ENCODE measurements around the gene TRMU.

TRMU gene

DNA sequence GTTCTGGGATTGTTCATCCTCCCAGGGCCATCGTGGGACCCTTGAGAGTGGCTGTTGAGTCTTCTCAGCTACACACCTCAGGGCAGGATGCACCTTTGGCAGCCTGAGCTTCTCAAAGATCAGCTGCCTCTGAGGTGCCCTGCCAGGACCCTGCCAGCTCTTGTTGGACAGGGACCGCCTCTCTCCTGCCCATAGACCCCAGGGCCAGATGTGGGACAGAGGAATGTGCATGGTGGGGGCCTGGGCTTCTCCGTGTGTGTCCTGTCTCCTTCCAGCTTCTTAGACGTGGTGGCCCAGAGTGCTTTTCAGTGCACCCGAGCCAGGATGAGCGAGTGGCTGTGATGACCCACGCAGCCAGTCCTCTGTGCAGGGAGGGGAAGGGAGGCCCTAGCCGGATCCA is 5.9 kb upstream of the TRMU start:
- DNase-seq (ENCODE audit: low spot score) = no peak
- TF ChIP-seq, protein P1, sequence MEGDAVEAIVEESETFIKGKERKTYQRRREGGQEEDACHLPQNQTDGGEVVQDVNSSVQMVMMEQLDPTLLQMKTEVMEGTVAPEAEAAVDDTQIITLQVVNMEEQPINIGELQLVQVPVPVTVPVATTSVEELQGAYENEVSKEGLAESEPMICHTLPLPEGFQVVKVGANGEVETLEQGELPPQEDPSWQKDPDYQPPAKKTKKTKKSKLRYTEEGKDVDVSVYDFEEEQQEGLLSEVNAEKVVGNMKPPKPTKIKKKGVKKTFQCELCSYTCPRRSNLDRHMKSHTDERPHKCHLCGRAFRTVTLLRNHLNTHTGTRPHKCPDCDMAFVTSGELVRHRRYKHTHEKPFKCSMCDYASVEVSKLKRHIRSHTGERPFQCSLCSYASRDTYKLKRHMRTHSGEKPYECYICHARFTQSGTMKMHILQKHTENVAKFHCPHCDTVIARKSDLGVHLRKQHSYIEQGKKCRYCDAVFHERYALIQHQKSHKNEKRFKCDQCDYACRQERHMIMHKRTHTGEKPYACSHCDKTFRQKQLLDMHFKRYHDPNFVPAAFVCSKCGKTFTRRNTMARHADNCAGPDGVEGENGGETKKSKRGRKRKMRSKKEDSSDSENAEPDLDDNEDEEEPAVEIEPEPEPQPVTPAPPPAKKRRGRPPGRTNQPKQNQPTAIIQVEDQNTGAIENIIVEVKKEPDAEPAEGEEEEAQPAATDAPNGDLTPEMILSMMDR (IDR thresholded peaks at IDR 0.05; ENCODE audit: extremely low read depth, missing control alignments) = no peak

DNA sequence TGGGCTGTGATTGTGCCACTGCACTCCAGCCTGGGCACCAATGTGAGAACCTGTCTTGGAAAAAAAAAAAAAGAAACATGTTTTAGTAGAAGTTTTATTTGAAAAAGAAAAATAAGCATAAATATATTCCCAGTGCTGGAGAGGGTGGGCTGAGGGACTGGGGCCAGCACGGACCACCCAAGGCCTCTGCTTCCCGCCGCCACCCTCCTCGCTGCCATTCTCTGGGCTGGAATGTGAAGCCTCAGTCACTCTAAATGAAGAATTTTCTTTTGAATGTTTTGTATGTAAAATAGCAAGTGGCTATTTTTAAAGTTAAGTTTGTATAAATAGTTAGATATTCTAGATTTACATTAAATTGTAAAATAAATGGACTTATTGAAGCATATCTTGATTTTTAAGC is 5.1 kb upstream of the TRMU start:
- TF ChIP-seq, protein P1 (IDR thresholded peaks at IDR 0.05; ENCODE audit: extremely low read depth, missing control alignments) = no peak
- no peak for DNase-seq (ENCODE audit: low spot score)

DNA sequence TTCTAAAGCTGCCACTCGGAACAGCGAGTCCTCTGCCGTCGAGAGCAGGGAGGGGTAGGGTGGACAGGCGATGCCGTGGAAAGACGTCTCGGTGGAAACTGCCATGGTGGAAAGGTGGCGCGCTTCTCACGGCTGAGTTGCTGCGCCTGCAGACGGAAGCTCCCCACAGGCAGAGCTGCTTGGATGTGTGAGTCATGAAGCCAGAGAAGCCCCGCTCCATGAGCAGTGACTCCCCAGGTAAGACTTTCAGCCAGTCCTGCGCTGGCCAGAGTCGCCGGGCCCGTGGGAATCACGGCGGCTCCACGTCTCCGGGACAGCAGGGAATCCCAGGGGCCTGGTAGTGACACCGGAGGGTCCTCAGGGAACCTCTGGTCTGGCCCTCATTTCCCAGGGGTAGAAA is 4.0 kb upstream of the TRMU start:
- DNase-seq (ENCODE audit: low spot score) = no peak
- TF ChIP-seq, protein P1 (IDR thresholded peaks at IDR 0.05; ENCODE audit: extremely low read depth, missing control alignments) = no peak

DNA sequence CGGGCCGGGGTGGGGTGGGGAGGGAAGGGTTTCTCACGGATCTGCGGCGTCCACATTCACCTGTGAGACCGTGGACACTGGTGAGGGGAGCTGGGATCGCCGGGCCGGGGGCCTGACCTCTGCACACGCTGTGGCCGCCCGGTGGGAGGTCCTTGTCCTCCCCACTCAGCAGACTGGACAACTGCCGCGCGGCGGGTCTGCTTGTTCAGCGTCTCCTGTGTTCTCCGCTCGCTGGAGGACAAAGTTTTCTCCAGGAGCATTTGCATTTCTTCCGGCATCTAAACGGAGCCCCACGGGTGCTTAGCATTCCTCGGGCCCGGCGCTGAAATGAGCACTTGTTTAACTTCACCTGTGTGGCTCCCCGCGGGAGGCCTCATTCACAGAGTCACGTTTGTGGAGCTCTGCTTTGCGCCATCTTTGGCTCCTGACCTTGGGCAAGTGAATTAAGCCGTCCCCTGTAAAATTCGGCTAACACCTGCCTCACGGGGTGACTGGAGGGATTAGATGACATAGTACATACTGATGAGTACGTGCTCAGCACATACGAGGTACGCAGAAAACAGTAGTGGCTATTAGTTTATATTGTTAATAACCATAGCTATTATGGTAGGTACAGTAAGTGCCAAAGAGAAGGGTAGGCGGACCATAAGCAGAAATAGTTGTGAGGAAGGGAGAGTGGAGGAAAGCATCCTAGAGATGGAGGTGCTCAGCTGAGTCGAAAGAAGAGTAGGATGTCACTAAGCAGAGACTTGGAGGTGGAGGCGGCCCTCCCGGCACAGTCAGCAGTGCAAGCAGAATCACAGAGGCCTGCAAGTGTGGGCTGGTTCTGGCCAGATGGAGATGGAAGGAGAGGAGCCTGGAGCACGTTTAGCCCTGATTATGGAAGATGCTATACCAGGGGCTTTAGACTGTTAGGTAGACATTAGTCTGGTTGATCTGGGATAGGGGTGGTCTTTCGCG is 885 bp downstream of the TRMU start:
- TF ChIP-seq, protein P1 (IDR thresholded peaks at IDR 0.05; ENCODE audit: extremely low read depth, missing control alignments) = no peak
- no peak for DNase-seq (ENCODE audit: low spot score)

DNA sequence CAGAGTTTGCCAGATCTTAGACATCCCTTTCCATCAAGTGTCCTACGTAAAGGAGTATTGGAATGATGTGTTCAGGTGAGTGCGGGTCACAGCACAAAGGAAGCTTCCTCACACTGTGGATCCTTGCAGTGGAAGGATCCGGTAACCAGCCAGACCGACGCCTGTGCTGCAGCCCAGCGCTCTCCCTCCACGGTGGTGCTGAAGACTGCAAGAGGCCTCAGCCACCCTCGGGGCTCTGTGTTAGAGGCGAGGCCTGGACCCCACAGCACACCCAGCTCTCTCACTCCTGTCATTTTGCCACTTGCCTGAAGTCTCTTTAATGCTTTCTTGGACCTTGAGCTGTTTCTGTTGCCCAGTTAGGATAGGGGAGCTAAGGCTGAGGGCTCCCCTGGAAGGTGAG is 2.4 kb downstream of the TRMU start:
- TF ChIP-seq, protein P1 (IDR thresholded peaks at IDR 0.05; ENCODE audit: extremely low read depth, missing control alignments) = no peak
- DNase-seq (ENCODE audit: low spot score) = no peak

DNA sequence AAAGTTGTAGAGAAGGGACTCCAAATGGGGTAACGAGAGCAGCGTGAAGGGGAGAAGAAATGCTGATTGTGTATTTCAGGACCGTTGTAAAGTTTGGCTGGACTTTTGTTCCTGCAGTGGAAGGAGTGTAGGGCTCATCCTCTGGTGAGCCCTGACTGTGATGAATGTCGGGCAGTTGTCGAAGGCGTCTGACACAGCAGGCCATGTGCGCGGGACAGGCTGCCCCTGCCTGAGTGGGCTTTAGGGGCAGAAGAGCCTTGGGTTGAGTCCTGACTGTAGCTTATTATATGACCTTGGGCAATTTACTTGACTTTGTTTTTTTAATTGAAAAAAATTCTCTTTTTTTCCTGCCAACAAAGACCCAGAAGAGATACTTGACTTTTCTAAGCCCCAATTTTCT is 3.1 kb downstream of the TRMU start:
- TF ChIP-seq, protein P1 (IDR thresholded peaks at IDR 0.05; ENCODE audit: extremely low read depth, missing control alignments) = no peak
- DNase-seq (ENCODE audit: low spot score) = no peak

DNA sequence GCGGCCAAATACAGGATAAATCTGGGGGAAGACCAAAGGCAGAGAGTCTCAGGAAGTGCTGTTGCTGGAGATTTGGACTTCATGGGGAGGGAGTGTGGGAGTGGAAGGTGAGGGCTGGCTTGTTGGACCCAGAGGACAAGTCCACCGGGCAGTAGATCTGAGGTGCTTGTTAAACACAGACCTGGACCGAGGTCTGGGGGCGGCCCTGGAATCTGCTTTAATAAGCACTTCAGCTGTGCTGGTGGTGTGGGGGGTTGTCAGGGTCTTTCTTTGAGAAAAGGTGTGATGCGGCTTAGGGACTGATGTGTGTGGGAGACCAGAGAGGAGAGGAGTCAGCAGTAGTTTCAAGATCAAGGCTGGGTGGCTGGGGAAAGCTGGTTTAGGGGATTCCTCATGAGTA is 4.4 kb downstream of the TRMU start:
- TF ChIP-seq, protein P1 (IDR thresholded peaks at IDR 0.05; ENCODE audit: extremely low read depth, missing control alignments) = no peak
- DNase-seq (ENCODE audit: low spot score) = no peak

Data from GM20000 (cell line).